ENCODE measurements around the gene ITGA2.
"Not testable (repeated sequence)": the region's sequence is repeated elsewhere in the genome, so short reads cannot be mapped to it uniquely, and the experiment has no call there.

The ITGA2 gene

GRCh38 chr5:52989025-52989780 lies at the start of gene ITGA2:
Gene ITGA2 (plus strand): TSS chr5:52989352. CDS start chr5:52989469, 117 bp downstream.
- DNase-seq, result no peak

GRCh38 chr5:52943285-52943684 lies 45.9 kb upstream of the ITGA2 start:
- DNase-seq, result no peak

- no peak for DNase-seq
These were observed 45.3 kb upstream of the ITGA2 start for GRCh38 chr5:52943808-52944207.

GRCh38 chr5:52945040-52945439 lies 44.1 kb upstream of the ITGA2 start:
- no peak for DNase-seq

GRCh38 chr5:52947208-52947607 lies 41.9 kb upstream of the ITGA2 start:
- DNase-seq, result no peak

- no peak for DNase-seq
These were observed 41.3 kb upstream of the ITGA2 start for GRCh38 chr5:52947851-52948250.

- peak; percentile 78 for DNase-seq
These were observed 40.6 kb upstream of the ITGA2 start for GRCh38 chr5:52948418-52949076.

GRCh38 chr5:52950686-52951085 lies 38.5 kb upstream of the ITGA2 start:
- no peak for DNase-seq

- DNase-seq, result no peak
These were observed 36.7 kb upstream of the ITGA2 start for GRCh38 chr5:52952483-52952882.

GRCh38 chr5:52956014-52956413 lies 33.1 kb upstream of the ITGA2 start:
- no peak for DNase-seq

- no peak for DNase-seq
These were observed 32.0 kb upstream of the ITGA2 start for GRCh38 chr5:52956915-52957747.

- no peak for DNase-seq
These were observed 27.9 kb upstream of the ITGA2 start for GRCh38 chr5:52961274-52961681.

GRCh38 chr5:52963636-52964035 lies 25.5 kb upstream of the ITGA2 start:
- DNase-seq, result no peak

GRCh38 chr5:52964138-52964537 lies 25.0 kb upstream of the ITGA2 start:
- DNase-seq, result no peak

- DNase-seq, result not testable (repeated sequence)
These were observed 13.0 kb upstream of the ITGA2 start for GRCh38 chr5:52976157-52976556.

GRCh38 chr5:52977264-52977897 lies 11.8 kb upstream of the ITGA2 start:
- no peak for DNase-seq

- no peak for DNase-seq
These were observed 7.6 kb upstream of the ITGA2 start for GRCh38 chr5:52981507-52981906.

- DNase-seq, result no peak
These were observed 5.2 kb upstream of the ITGA2 start for GRCh38 chr5:52983731-52984636.

- no peak for DNase-seq
These were observed 3.8 kb upstream of the ITGA2 start for GRCh38 chr5:52985306-52985705.

GRCh38 chr5:52987711-52988331 lies 1.3 kb upstream of the ITGA2 start:
- no peak for DNase-seq

GRCh38 chr5:52988335-52989024 lies 672 bp upstream of the ITGA2 start:
- no peak for DNase-seq

All from MV-4-11 (cell line).